Measurements from ENCODE around the gene BST2.

DNA sequence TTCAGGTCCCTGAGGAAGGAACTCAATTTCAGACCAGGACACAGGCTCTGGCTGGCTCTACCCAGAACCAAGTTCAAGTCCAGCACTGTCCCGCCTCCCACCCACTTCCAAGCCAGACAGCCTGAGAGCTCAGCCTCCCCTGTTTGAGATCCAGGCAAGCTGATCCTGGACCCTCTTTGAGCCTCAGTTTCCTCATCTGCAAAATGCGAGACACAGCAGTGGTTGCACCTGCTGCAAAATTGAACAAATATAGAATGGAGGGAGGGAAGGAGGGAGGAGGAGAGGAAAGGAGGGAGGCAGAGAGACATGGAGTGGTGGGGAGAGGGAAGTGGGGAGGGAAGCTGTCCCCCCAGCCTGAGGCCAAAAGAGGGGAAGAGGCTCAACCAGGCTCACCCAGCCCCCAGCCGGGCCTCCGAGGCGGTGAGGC lies 42.3 kb upstream of the BST2 start:
- TF ChIP-seq, protein P1, sequence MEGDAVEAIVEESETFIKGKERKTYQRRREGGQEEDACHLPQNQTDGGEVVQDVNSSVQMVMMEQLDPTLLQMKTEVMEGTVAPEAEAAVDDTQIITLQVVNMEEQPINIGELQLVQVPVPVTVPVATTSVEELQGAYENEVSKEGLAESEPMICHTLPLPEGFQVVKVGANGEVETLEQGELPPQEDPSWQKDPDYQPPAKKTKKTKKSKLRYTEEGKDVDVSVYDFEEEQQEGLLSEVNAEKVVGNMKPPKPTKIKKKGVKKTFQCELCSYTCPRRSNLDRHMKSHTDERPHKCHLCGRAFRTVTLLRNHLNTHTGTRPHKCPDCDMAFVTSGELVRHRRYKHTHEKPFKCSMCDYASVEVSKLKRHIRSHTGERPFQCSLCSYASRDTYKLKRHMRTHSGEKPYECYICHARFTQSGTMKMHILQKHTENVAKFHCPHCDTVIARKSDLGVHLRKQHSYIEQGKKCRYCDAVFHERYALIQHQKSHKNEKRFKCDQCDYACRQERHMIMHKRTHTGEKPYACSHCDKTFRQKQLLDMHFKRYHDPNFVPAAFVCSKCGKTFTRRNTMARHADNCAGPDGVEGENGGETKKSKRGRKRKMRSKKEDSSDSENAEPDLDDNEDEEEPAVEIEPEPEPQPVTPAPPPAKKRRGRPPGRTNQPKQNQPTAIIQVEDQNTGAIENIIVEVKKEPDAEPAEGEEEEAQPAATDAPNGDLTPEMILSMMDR (tag by site-specific recombination; IDR thresholded peaks at IDR 0.05), result no peak
- no peak for TF ChIP-seq ZNF121 (tag by site-specific recombination; IDR thresholded peaks at IDR 0.05)

All from HEK293 (cell line).